Natural killer cell (primary cell): ENCODE results near the gene MYCBP. TPM values are rescaled to one million over a fixed set of nuclear protein-coding genes. Genes with fewer than 3 reads are reported as not detected.
"Not testable (repeated sequence)": the region's sequence is repeated elsewhere in the genome, so short reads cannot be mapped to it uniquely, and the experiment has no call there.

Source experiments
- ATAC-seq, 3 donors: fragments of 150-1000 bp in 2 of 3; fragments of 200-7000 bp in 1 of 3; cut with Tn5 transposase; 1 replicate in 1 of 3; 2 replicates in 2 of 3; pipeline ENCODE4 v1.10.0; 2021; ENCODE audit warnings: mild to moderate bottlenecking in 2 of 3, moderate library complexity in 2 of 3
- DNase-seq, 2 donors: peaks; one replicate each; pipeline versions ENCODE4 v3.0.0 to v3.0.0-alpha.2; 2013 to 2021; ENCODE audit warnings: mixed read lengths in 1 of 2
- H3K27ac ChIP-seq: one replicate; pipeline ENCODE4 v1.5.1; 2013; ENCODE audit warnings: mild to moderate bottlenecking, low read length
- H3K27me3 ChIP-seq: one replicate; pipeline ENCODE4 v1.6.1; 2013; ENCODE audit warnings: low read length; ENCODE audit not compliant: control insufficient read depth, insufficient read depth
- H3K36me3 ChIP-seq: one replicate; pipeline ENCODE4 v1.6.1; 2013; ENCODE audit warnings: low read length; ENCODE audit not compliant: control insufficient read depth, insufficient read depth
- H3K4me1 ChIP-seq: one replicate; pipeline ENCODE4 v1.6.1; 2013; ENCODE audit warnings: low read length; ENCODE audit not compliant: control insufficient read depth, insufficient read depth
- H3K4me3 ChIP-seq: one replicate; pipeline ENCODE4 v1.5.1; 2013; ENCODE audit warnings: low read length
- H3K9me3 ChIP-seq: one replicate; pipeline ENCODE4 v1.6.1; 2013; ENCODE audit warnings: low read length; ENCODE audit not compliant: control insufficient read depth, insufficient read depth
- H3K27ac Mint-ChIP-seq, 2 donors: one replicate each; pipeline ENCODE4 v1.8.0; 2022; ENCODE audit warnings: mild to moderate bottlenecking in 2 of 2, mixed read lengths in 2 of 2, moderate library complexity in 1 of 2
- H3K27me3 Mint-ChIP-seq, 2 donors: one replicate each; pipeline ENCODE4 v1.8.0; 2022; ENCODE audit warnings: low read depth in 2 of 2, mixed read lengths in 2 of 2
- H3K36me3 Mint-ChIP-seq: one replicate; pipeline ENCODE4 v1.8.0; 2022; ENCODE audit warnings: mixed read lengths
- H3K4me1 Mint-ChIP-seq, 2 donors: one replicate each; pipeline ENCODE4 v1.8.0; 2022; ENCODE audit warnings: mixed read lengths in 2 of 2
- H3K4me3 Mint-ChIP-seq: one replicate; pipeline ENCODE4 v1.8.0; 2022; ENCODE audit warnings: mild to moderate bottlenecking, moderate library complexity, mixed read lengths
- H3K9me3 Mint-ChIP-seq, 2 donors: one replicate each; pipeline ENCODE4 v1.8.0; 2022; ENCODE audit warnings: mixed read lengths in 2 of 2
- CTCF ChIP-seq: fragments of 200-600 bp; IDR thresholded peaks from one replicate; pipeline ENCODE4 v1.8.0; 2022; ENCODE audit warnings: antibody characterized with exemption
- WGBS: methylation state at CpG from one replicate; pipeline ENCODE4 v1.1.7; 2013; ENCODE audit warnings: missing lambda C conversion rate; ENCODE audit not compliant: insufficient coverage; 5-methylcytosine and 5-hydroxymethylcytosine counted together
- intact Hi-C: fragments of 100-400 bp; cut with micrococcal nuclease; formaldehyde crosslinking; loops from one replicate; pipeline ENCODE4 v1.14.2; 2022
- total RNA-seq, 4 donors: library from RNA; stranded (reverse); fragments of 120-200 nt in 1 of 4; gene quantifications; one replicate each; pipeline versions ENCODE4 v1.2.3 to v1.2.4, GENCODE V29; 2013 to 2022

The MYCBP gene
- total RNA-seq, 3 donors from 2014 or later (not counting 1 experiment from before 2014, with no cell fraction given) = 5.7 to 11.4 (median 8.9) TPM

GRCh38 chr1:38846210-38846609, 26.9 kb downstream of the MYCBP start:
- ATAC-seq (no peak), DNase-seq (peak in 1 of 2 donors; percentile 17)
- H3K4me3 ChIP-seq = no peak overlapping the region
- Mint-ChIP-seq H3K4me3 (no peak overlapping the region), H3K9me3 (no peaks in the 10 kb centered on the region), H3K4me1 (peaks cover 7 to 17% of the 10 kb centered on the region in 2 donors), H3K27me3 (no peaks in the 10 kb centered on the region), H3K36me3 (peaks cover 20% of the 10 kb centered on the region), H3K27ac (no peak overlapping the region)
- WGBS = 74% methylated on average over 3 of the region's 3 CpGs
- peaks cover 52% of the 10 kb centered on the region for H3K36me3 ChIP-seq
- no peak overlapping the region for H3K27ac ChIP-seq
- no peaks in the 10 kb centered on the region for H3K27me3 ChIP-seq
- no peaks in the 10 kb centered on the region for H3K4me1 ChIP-seq
- intact Hi-C loops = no loop called here
- H3K9me3 ChIP-seq = no peaks in the 10 kb centered on the region
- no peak for TF ChIP-seq CTCF

- H3K4me1 ChIP-seq, H3K4me3 ChIP-seq, H3K27ac Mint-ChIP-seq, ATAC-seq, H3K4me3 Mint-ChIP-seq, H3K27me3 ChIP-seq, intact Hi-C loops, H3K9me3 ChIP-seq, H3K9me3 Mint-ChIP-seq, DNase-seq, H3K27ac ChIP-seq, H3K27me3 Mint-ChIP-seq: not testable (repeated sequence)
- Mint-ChIP-seq H3K4me1 (peaks cover 11 to 24% of the 10 kb centered on the region in 2 donors), H3K36me3 (peaks cover 17% of the 10 kb centered on the region)
- H3K36me3 ChIP-seq = peaks cover 51% of the 10 kb centered on the region
- 98% methylated on average over 3 of the region's 3 CpGs for WGBS
These were observed 28.1 kb downstream of the MYCBP start for GRCh38 chr1:38845088-38845487.

- Histone ChIP-seq H3K27me3 (no peaks in the 10 kb centered on the region), H3K4me3 (no peak overlapping the region), H3K4me1 (no peaks in the 10 kb centered on the region), H3K27ac (no peak overlapping the region), H3K9me3 (no peaks in the 10 kb centered on the region), H3K36me3 (peaks cover 41% of the 10 kb centered on the region)
- no peak for ATAC-seq
- Mint-ChIP-seq H3K27me3 (no peaks in the 10 kb centered on the region), H3K9me3 (no peaks in the 10 kb centered on the region), H3K27ac (peak overlapping the region in 1 of 2 donors; percentile 30), H3K36me3 (peaks cover 24% of the 10 kb centered on the region), H3K4me3 (no peak overlapping the region), H3K4me1 (peaks cover 11 to 30% of the 10 kb centered on the region in 2 donors)
- DNase-seq = no peak
- no peak for TF ChIP-seq CTCF
- WGBS = 62% methylated on average over 2 of the region's 2 CpGs
- intact Hi-C loops = no loop called here
These were observed 32.9 kb downstream of the MYCBP start for GRCh38 chr1:38840281-38840680.

- H3K27ac Mint-ChIP-seq = peak overlapping the region in 1 of 2 donors; percentile 51
- WGBS = 73% methylated on average over 9 of the region's 9 CpGs
- TF ChIP-seq CTCF = no peak
- Histone ChIP-seq H3K27me3 (no peaks in the 10 kb centered on the region), H3K4me3 (no peak overlapping the region), H3K36me3 (peaks cover 35% of the 10 kb centered on the region), H3K4me1 (no peaks in the 10 kb centered on the region), H3K9me3 (no peaks in the 10 kb centered on the region), H3K27ac (no peak overlapping the region)
- peaks cover 10 to 29% of the 10 kb centered on the region in 2 donors for H3K4me1 Mint-ChIP-seq
- no peaks in the 10 kb centered on the region for H3K27me3 Mint-ChIP-seq
- ATAC-seq (peak in 1 of 3 donors; percentile 38), DNase-seq (no peak)
- peaks cover 15% of the 10 kb centered on the region for H3K36me3 Mint-ChIP-seq
- peak overlapping the region; percentile 32 for H3K4me3 Mint-ChIP-seq
- intact Hi-C loops = loop anchor here (5.0 kb wide), 1 partner anchor 947 kb away; no protein-coding TSS in a partner anchor
- no peaks in the 10 kb centered on the region for H3K9me3 Mint-ChIP-seq
These were observed 33.8 kb downstream of the MYCBP start for GRCh38 chr1:38839363-38839762.

- not testable (repeated sequence) for H3K27me3 Mint-ChIP-seq, H3K36me3 Mint-ChIP-seq, H3K27ac ChIP-seq, H3K4me3 ChIP-seq, H3K9me3 ChIP-seq, H3K4me3 Mint-ChIP-seq, H3K27ac Mint-ChIP-seq, ATAC-seq, H3K27me3 ChIP-seq, H3K4me1 ChIP-seq, DNase-seq, H3K9me3 Mint-ChIP-seq
- intact Hi-C loops = loop anchor here (5.0 kb wide), 1 partner anchor 944 kb away; no protein-coding TSS in a partner anchor
- 96% methylated on average over 10 of the region's 10 CpGs for WGBS
- H3K36me3 ChIP-seq = peaks cover 23% of the 10 kb centered on the region
- peaks cover 5 to 17% of the 10 kb centered on the region in 2 donors for H3K4me1 Mint-ChIP-seq
These were observed 36.8 kb downstream of the MYCBP start for GRCh38 chr1:38836316-38836715.
